ENCODE measurements around the gene PVALB. TPM values are rescaled to one million over a fixed set of nuclear protein-coding genes. Genes with fewer than 3 reads are reported as not detected.

Gene PVALB
- total and polyA plus RNA-seq, 2 of the 4 experiments (the other 2 are of a cell fraction) = not detected

DNA sequence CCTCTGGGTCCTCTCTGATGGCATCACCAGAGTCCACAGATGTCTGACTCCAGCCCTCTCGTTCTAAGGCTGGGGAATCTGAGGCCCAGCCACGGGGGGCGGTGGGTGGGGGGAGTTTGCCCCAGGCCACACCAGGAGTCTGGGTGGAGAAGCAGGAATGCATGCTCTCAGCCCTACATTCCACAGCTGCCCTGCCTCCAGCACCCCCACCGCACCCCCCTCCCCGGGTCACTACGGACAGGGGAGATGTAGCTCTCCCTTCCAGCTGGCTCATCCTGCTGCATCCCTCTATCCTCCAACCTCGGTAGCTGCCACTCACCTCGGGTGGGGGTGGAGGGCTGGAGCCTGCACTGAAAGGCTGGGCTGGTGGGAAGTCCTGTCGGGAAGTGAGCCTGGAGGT is 2.3 kb upstream of the PVALB start:
- Histone ChIP-seq H2AK5ac (ENCODE audit: low read depth, low read length) (no peak overlapping the region), H3K36me3 (ENCODE audit: control insufficient read depth, insufficient read depth, low read length) (no peaks in the 10 kb centered on the region), H2BK120ac (ENCODE audit: low read depth, low read length) (no peak overlapping the region), H4K5ac (ENCODE audit: low read depth, low read length) (no peak overlapping the region), H4K20me1 (ENCODE audit: insufficient read depth, low read length) (no peaks in the 10 kb centered on the region), H3K9me1 (ENCODE audit: insufficient read depth, low read length) (no peaks in the 10 kb centered on the region), H3K4me2 (ENCODE audit: low read depth, low read length) (no peak overlapping the region), H3K9ac (ENCODE audit: low read depth, low read length) (no peak overlapping the region), H3K4ac (ENCODE audit: low read depth, low read length) (no peak overlapping the region), H3K14ac (replicated peaks; ENCODE audit: low read depth, low read length) (no peak overlapping the region), H3K27me3 (ENCODE audit: control insufficient read depth, insufficient read depth, low read length) (peaks cover 81% of the 10 kb centered on the region), H3K18ac (ENCODE audit: low read depth, low read length) (no peak overlapping the region), H3K4me3 (ENCODE audit: insufficient read depth, low read depth, low read length) (no peak overlapping the region), H3K56ac (ENCODE audit: extremely low read depth, insufficient read depth, low read length) (no peak overlapping the region), H4K8ac (ENCODE audit: low read depth in 2 of 2, low read length in 2 of 2) (no peak overlapping the region), H3K79me1 (ENCODE audit: low read depth in 1 of 2, low read length in 2 of 2) (no peaks in the 10 kb centered on the region), H3K27ac (ENCODE audit: insufficient read depth, low read length) (no peak overlapping the region), H2AK9ac (replicated peaks; ENCODE audit: low read depth, low read length, poor library complexity) (no peak overlapping the region), H2BK5ac (ENCODE audit: low read depth, low read length, poor library complexity, severe bottlenecking) (no peak overlapping the region), H3K9me3 (ENCODE audit: control insufficient read depth, insufficient read depth, low read length) (no peaks in the 10 kb centered on the region), H4K91ac (ENCODE audit: insufficient read depth, low read depth, low read length) (no peak overlapping the region), H3K23ac (ENCODE audit: low read depth, low read length) (no peak overlapping the region), H2BK15ac (ENCODE audit: low read depth, low read length) (no peak overlapping the region), H2AFZ (replicated peaks; ENCODE audit: low read length, poor library complexity) (no peak overlapping the region), H3K4me1 (ENCODE audit: control insufficient read depth, insufficient read depth, low read length) (no peaks in the 10 kb centered on the region), H2BK20ac (ENCODE audit: low read depth, low read length) (no peak overlapping the region)
- dilution Hi-C loops (cut with HindIII; ENCODE audit: low sequenced_read_pairs, unreplicated experiment) = no loop called here
- CTCF ChIA-PET = no interaction called here
- POLR2A ChIA-PET (ENCODE audit: unreplicated experiment) = no interaction called here
- TF ChIP-seq RAD21 (IDR thresholded peaks at IDR 0.05; ENCODE audit: low read length) = no peak
- no peak for TF ChIP-seq POLR2A (IDR thresholded peaks at IDR 0.05; ENCODE audit: low read depth, low read length)
- no peak for TF ChIP-seq RCOR1 (IDR thresholded peaks at IDR 0.05; ENCODE audit: insufficient replicate concordance, low read length)
- TF ChIP-seq BHLHE40 (IDR thresholded peaks at IDR 0.05; ENCODE audit: low read depth, low read length) = no peak
- no peak for TF ChIP-seq MXI1 (IDR thresholded peaks at IDR 0.05; ENCODE audit: borderline replicate concordance, low read depth, low read length)
- no peak for TF ChIP-seq MAZ (IDR thresholded peaks at IDR 0.05; ENCODE audit: borderline replicate concordance, low read depth, low read length)
- no peak for TF ChIP-seq RFX5 (IDR thresholded peaks at IDR 0.05; ENCODE audit: low read depth, low read length)
- no peak for TF ChIP-seq FOS (IDR thresholded peaks at IDR 0.05; ENCODE audit: low read depth, low read length)
- TF ChIP-seq SMC3 (IDR thresholded peaks at IDR 0.05; ENCODE audit: low read depth, low read length) = no peak
- TF ChIP-seq NFE2L2 (IDR thresholded peaks at IDR 0.05; ENCODE audit: low read depth, low read length) = no peak
- no peak for TF ChIP-seq CEBPB (IDR thresholded peaks at IDR 0.05; ENCODE audit: low read depth, low read length)
- TF ChIP-seq CHD1 (IDR thresholded peaks at IDR 0.05; ENCODE audit: low read depth, low read length) = no peak
- TF ChIP-seq MAFK (IDR thresholded peaks at IDR 0.05; ENCODE audit: low read depth, low read length) = no peak
- intact Hi-C loops (cut with micrococcal nuclease) = no loop called here
- BruUV-seq (replicated peaks) = no TSS peak
- in situ Hi-C loops (cut with MboI; ENCODE audit: low sequenced_read_pairs) = no loop called here
- no peak for ATAC-seq (ENCODE audit: low read depth)
- WGBS, 2 experiments (ENCODE audit: extremely low coverage in 2 of 2, insufficient read length in 1 of 2) = no CpG with 5 or more reads among the region's 9 CpGs
- DNase-seq = no peak
